H9 (cell line): Measurements from ENCODE around the gene FGA. TPM values are rescaled to one million over a fixed set of nuclear protein-coding genes. Genes with fewer than 3 reads are reported as not detected.

Source experiments
- DNase-seq: peaks from one replicate; pipeline ENCODE4 v3.0.0-alpha.2; 2017
- H2AFZ ChIP-seq: one replicate; pipeline ENCODE4 v1.6.1; 2013; ENCODE audit warnings: mild to moderate bottlenecking, low read length, control low read depth, moderate library complexity
- H2AK5ac ChIP-seq: 2 replicates; pipeline ENCODE4 v1.6.1; 2013; ENCODE audit warnings: low read length, control low read depth, mixed read lengths; ENCODE audit not compliant: insufficient read length
- H2BK120ac ChIP-seq: one replicate; pipeline ENCODE4 v1.6.1; 2013; ENCODE audit warnings: low read depth, mild to moderate bottlenecking, low read length, control low read depth, inconsistent platforms; ENCODE audit not compliant: poor library complexity, severe bottlenecking
- H2BK12ac ChIP-seq: 2 replicates; pipeline ENCODE4 v1.6.1; 2013; ENCODE audit warnings: low read length, control low read depth, mixed read lengths, low read depth; ENCODE audit not compliant: insufficient read length
- H2BK15ac ChIP-seq: 2 replicates; pipeline ENCODE4 v1.6.1; 2013; ENCODE audit warnings: low read depth, low read length, control low read depth
- H2BK20ac ChIP-seq: one replicate; pipeline ENCODE4 v1.6.1; 2013; ENCODE audit warnings: low read depth, mild to moderate bottlenecking, low read length, control low read depth, inconsistent platforms; ENCODE audit not compliant: poor library complexity, severe bottlenecking
- H2BK5ac ChIP-seq: 2 replicates; pipeline ENCODE4 v1.6.1; 2013; ENCODE audit warnings: low read length, control low read depth, mixed read lengths; ENCODE audit not compliant: insufficient read length
- H3K14ac ChIP-seq: 2 replicates; pipeline ENCODE4 v1.6.1; 2013; ENCODE audit warnings: low read length, control low read depth; ENCODE audit not compliant: insufficient read depth
- H3K18ac ChIP-seq: 2 replicates; pipeline ENCODE4 v1.6.1; 2013; ENCODE audit warnings: low read depth, mild to moderate bottlenecking, mixed read lengths, low read length, control low read depth; ENCODE audit not compliant: insufficient read length
- H3K23ac ChIP-seq: 2 replicates; pipeline ENCODE4 v1.6.1; 2013; ENCODE audit warnings: low read length, control low read depth, mixed read lengths, low read depth; ENCODE audit not compliant: insufficient read length
- H3K23me2 ChIP-seq: 2 replicates; pipeline ENCODE4 v1.6.1; 2013; ENCODE audit warnings: low read depth, mild to moderate bottlenecking, mixed read lengths, low read length, control low read depth; ENCODE audit not compliant: insufficient read length, poor library complexity, severe bottlenecking
- H3K27ac ChIP-seq: 2 replicates; pipeline ENCODE4 v1.5.1; 2013; ENCODE audit warnings: low read length, control low read depth, mixed read lengths, low read depth; ENCODE audit not compliant: insufficient read length
- H3K27me3 ChIP-seq: 2 replicates; pipeline ENCODE4 v1.6.1; 2013; ENCODE audit warnings: low read length, control low read depth, inconsistent platforms; ENCODE audit not compliant: insufficient read depth
- H3K4ac ChIP-seq: 2 replicates; pipeline ENCODE4 v1.6.1; 2013; ENCODE audit warnings: low read depth, mild to moderate bottlenecking, control low read depth, inconsistent platforms, low read length, moderate library complexity
- H3K4me1 ChIP-seq: 2 replicates; pipeline ENCODE4 v1.6.1; 2013; ENCODE audit warnings: low read length, control low read depth, inconsistent platforms; ENCODE audit not compliant: insufficient read depth
- H3K4me2 ChIP-seq: 2 replicates; pipeline ENCODE4 v1.6.1; 2013; ENCODE audit warnings: low read length, control low read depth, mixed read lengths; ENCODE audit not compliant: insufficient read length, insufficient read depth
- H3K56ac ChIP-seq: 2 replicates; pipeline ENCODE4 v1.6.1; 2013; ENCODE audit warnings: low read depth, mild to moderate bottlenecking, mixed read lengths, low read length, control low read depth; ENCODE audit not compliant: insufficient read length
- H3K79me1 ChIP-seq: 2 replicates; pipeline ENCODE4 v1.6.1; 2013; ENCODE audit warnings: low read depth, mild to moderate bottlenecking, moderate library complexity, low read length, control low read depth, inconsistent platforms; ENCODE audit not compliant: insufficient read depth, poor library complexity, severe bottlenecking
- H3K79me2 ChIP-seq: 2 replicates; pipeline ENCODE4 v1.6.1; 2013; ENCODE audit warnings: low read length, control low read depth, inconsistent platforms; ENCODE audit not compliant: insufficient read depth
- H3K9ac ChIP-seq: 2 replicates; pipeline ENCODE4 v1.6.1; 2013; ENCODE audit warnings: low read length, control low read depth, mixed read lengths; ENCODE audit not compliant: insufficient read length; ENCODE audit errors: extremely low read depth
- H3K9me3 ChIP-seq: one replicate; pipeline ENCODE4 v1.6.1; 2013; ENCODE audit warnings: low read depth, low read length, inconsistent platforms; ENCODE audit not compliant: control insufficient read depth
- H3T11ph ChIP-seq: one replicate; pipeline ENCODE4 v1.6.1; 2013; ENCODE audit warnings: mild to moderate bottlenecking, low read length, control low read depth, inconsistent platforms
- H4K20me1 ChIP-seq: one replicate; pipeline ENCODE4 v1.6.1; 2013; ENCODE audit not compliant: control insufficient read depth, insufficient read length, insufficient read depth
- H4K5ac ChIP-seq: 2 replicates; pipeline ENCODE4 v1.6.1; 2013; ENCODE audit warnings: low read depth, mild to moderate bottlenecking, mixed read lengths, low read length, control low read depth; ENCODE audit not compliant: insufficient read length
- H4K8ac ChIP-seq: replicated peaks from 2 replicates; pipeline ENCODE4 v1.6.1; 2013; ENCODE audit warnings: low read length, control low read depth, mixed read lengths, low read depth; ENCODE audit not compliant: insufficient read length
- H4K91ac ChIP-seq: 2 replicates; pipeline ENCODE4 v1.6.1; 2013; ENCODE audit warnings: low read depth, mild to moderate bottlenecking, moderate library complexity, mixed read lengths, low read length, control low read depth; ENCODE audit not compliant: insufficient read length
- H3K27ac Mint-ChIP-seq, 3 experiments: 2 replicates in 2 of 3; 3 replicates in 1 of 3; pipeline ENCODE4 v1.8.0; 2020 to 2021; ENCODE audit warnings: mixed read lengths in 3 of 3, mild to moderate bottlenecking in 1 of 3, moderate library complexity in 1 of 3
- H3K27me3 Mint-ChIP-seq: 2 replicates; pipeline ENCODE4 v1.8.0; 2021; ENCODE audit warnings: low read depth, mild to moderate bottlenecking, moderate library complexity, mixed read lengths
- H3K36me3 Mint-ChIP-seq, 3 experiments: 2 replicates in 2 of 3; 3 replicates in 1 of 3; pipeline ENCODE4 v1.8.0; 2020 to 2021; ENCODE audit warnings: low read depth in 3 of 3, mixed read lengths in 3 of 3; ENCODE audit not compliant: insufficient read depth in 1 of 3
- H3K4me1 Mint-ChIP-seq, 2 experiments: 2 replicates each; pipeline ENCODE4 v1.8.0; 2020; ENCODE audit warnings: mixed read lengths in 2 of 2
- H3K4me3 Mint-ChIP-seq, 2 experiments: 2 replicates in 1 of 2; 3 replicates in 1 of 2; pipeline ENCODE4 v1.8.0; 2020 to 2021; ENCODE audit warnings: mild to moderate bottlenecking in 2 of 2, mixed read lengths in 2 of 2, moderate library complexity in 1 of 2
- H3K9me3 Mint-ChIP-seq, 2 experiments: 2 replicates in 1 of 2; 3 replicates in 1 of 2; pipeline ENCODE4 v1.8.0; 2020; ENCODE audit warnings: mild to moderate bottlenecking in 2 of 2, mixed read lengths in 2 of 2, moderate library complexity in 1 of 2
- WGBS: extraction: QIAGEN DNeasy Blood & Tissue Kit; methylation state at CpG from one replicate; pipeline ENCODE4 v1.1.7; 2013; ENCODE audit warnings: missing lambda C conversion rate, low lambda C conversion rate, mixed read lengths; ENCODE audit not compliant: insufficient read length; ENCODE audit errors: extremely low coverage; 5-methylcytosine and 5-hydroxymethylcytosine counted together
- total RNA-seq: library from RNA; stranded (reverse); gene quantifications from 2 replicates; pipeline ENCODE4 v1.2.1, GENCODE V29; 2021
- TF ChIP-seq, protein P1 (sequence below): fragments of 200-600 bp; sonication (generic); conservative IDR thresholded peaks from 3 replicates; pipeline ENCODE4 v1.8.0; 2021; ENCODE audit warnings: antibody characterized with exemption, mild to moderate bottlenecking

Gene FGA
- total RNA-seq, 1 experiment from 2014 or later = not detected

DNA sequence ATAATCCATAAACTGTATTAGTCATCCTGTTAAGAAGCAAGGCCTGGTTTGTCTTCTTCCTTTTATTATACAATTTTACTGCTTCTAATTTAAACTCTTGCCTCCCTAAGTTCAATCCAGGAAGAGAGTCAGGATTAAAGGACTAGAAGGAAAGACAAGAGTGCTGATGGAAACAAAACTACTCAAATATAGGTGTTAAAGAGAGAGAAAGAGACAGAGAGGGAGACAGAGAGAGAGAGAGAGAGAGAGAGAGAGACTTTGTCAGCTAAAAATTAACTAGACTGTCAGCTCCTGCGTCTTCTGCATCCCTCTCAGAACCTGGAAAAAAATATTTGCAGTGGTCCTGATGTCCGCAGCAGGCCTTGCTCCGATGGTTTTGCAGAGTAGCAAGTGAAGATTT lies 35.4 kb upstream of the FGA start:
- Histone ChIP-seq H2BK120ac (no peak overlapping the region), H3K79me2 (no peaks in the 10 kb centered on the region), H3T11ph (no peak overlapping the region), H2BK5ac (no peak overlapping the region), H2BK20ac (no peak overlapping the region), H3K9me3 (no peaks in the 10 kb centered on the region), H2BK12ac (no peak overlapping the region), H2AFZ (no peak overlapping the region), H3K4me2 (peak overlapping the region; percentile 65), H3K9ac (no peak overlapping the region), H4K91ac (no peak overlapping the region), H2BK15ac (no peak overlapping the region), H3K4me1 (no peaks in the 10 kb centered on the region), H3K27me3 (no peaks in the 10 kb centered on the region; the same call in 1 of the 2 replicates), H3K23ac (no peak overlapping the region), H3K14ac (no peak overlapping the region), H3K4ac (no peak overlapping the region), H3K79me1 (no peaks in the 10 kb centered on the region), H3K18ac (no peak overlapping the region), H4K5ac (no peak overlapping the region), H4K20me1 (no peaks in the 10 kb centered on the region), H3K23me2 (peaks cover 7% of the 10 kb centered on the region), H3K27ac (no peak overlapping the region), H3K56ac (no peak overlapping the region), H2AK5ac (no peak overlapping the region), H4K8ac (no peak overlapping the region)
- Mint-ChIP-seq H3K4me1 (peaks cover 2 to 5% of the 10 kb centered on the region in 2 experiments; a peak in 3 of 4 replicates), H3K9me3 (no peaks in the 10 kb centered on the region), H3K27ac (no peak overlapping the region; a peak in 1 of 7 replicates), H3K36me3 (no peaks in the 10 kb centered on the region), H3K27me3 (peaks cover 3% of the 10 kb centered on the region), H3K4me3 (no peak overlapping the region; a peak in 1 of 5 replicates)
- TF ChIP-seq, protein P1, sequence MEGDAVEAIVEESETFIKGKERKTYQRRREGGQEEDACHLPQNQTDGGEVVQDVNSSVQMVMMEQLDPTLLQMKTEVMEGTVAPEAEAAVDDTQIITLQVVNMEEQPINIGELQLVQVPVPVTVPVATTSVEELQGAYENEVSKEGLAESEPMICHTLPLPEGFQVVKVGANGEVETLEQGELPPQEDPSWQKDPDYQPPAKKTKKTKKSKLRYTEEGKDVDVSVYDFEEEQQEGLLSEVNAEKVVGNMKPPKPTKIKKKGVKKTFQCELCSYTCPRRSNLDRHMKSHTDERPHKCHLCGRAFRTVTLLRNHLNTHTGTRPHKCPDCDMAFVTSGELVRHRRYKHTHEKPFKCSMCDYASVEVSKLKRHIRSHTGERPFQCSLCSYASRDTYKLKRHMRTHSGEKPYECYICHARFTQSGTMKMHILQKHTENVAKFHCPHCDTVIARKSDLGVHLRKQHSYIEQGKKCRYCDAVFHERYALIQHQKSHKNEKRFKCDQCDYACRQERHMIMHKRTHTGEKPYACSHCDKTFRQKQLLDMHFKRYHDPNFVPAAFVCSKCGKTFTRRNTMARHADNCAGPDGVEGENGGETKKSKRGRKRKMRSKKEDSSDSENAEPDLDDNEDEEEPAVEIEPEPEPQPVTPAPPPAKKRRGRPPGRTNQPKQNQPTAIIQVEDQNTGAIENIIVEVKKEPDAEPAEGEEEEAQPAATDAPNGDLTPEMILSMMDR = no peak
- no peak for DNase-seq
- WGBS = no CpG with 5 or more reads among the region's 3 CpGs
